ENCODE data around the gene SYT7.
"Not testable (repeated sequence)": the region's sequence is repeated elsewhere in the genome, so short reads cannot be mapped to it uniquely, and the experiment has no call there.

The SYT7 gene

DNA sequence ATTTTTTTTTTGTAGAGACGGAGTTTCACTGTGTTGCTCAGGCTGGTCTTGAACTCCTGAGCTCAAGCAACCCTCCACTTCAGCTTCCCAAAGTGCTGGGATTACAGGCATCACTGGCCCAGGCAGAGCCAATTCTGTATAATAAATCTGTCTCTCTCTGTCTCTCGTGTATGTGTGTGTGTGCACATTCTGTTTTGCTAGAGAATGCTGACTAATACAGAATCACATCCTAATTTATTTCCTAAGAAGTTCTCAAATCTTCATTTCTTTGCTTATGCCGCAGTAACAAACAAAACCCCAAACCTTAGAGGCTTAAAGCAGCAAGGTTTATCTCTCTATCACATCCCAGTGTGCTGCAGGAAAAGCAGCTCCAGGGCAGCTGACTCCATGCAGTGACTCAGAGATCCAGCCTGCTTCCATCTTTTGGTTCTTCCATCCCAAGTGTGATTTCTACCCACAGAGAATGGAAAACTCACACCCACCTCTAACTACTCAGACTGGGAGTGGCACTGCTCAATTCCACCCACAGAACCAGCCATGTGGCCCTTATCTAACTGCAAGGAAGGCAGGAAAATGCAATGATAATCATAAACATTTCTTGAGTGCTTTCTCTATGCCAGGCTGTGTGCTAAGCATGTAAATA, 107.4 kb downstream of the SYT7 start:
- DNase-seq = no peak

DNA sequence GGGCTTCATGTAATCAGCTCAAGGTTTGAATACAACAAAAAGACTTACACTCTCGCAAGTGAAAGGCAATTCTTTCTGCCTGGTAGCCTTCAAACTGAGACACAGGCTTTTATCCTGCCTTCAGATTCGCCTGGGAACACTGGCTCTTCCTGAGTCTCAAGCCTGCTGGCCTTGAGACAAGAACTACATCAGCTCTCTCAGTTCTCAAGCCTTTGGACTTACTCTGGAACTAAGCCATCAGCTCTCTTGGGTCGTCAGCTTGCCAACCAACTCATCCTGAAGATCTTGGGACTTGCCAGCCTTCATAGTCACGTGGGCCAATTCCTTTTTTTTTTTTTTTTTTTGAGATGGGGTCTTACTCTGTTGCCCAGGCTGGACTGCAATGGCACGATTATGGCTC, 108.0 kb downstream of the SYT7 start:
- no peak for DNase-seq

DNA sequence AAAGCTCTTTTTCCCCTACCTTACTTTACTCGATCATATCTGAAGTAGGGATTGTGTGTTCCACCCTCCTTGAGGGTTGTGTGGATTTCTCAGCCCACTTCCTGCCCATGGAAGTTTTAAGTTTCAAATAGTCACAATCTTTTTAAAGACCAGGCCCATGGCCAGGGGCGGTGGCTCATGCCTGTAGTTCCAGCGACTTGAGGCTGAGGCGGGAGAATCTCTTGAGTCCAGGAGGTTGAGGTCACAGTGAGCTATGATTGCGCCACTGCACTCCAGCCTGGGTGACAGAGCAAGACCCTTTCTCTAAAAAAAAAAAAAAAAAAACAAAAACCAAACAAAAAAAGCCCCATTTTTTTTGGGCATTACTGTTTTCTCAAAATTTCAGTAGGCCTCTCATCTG, 108.6 kb downstream of the SYT7 start:
- no peak for DNase-seq

DNA sequence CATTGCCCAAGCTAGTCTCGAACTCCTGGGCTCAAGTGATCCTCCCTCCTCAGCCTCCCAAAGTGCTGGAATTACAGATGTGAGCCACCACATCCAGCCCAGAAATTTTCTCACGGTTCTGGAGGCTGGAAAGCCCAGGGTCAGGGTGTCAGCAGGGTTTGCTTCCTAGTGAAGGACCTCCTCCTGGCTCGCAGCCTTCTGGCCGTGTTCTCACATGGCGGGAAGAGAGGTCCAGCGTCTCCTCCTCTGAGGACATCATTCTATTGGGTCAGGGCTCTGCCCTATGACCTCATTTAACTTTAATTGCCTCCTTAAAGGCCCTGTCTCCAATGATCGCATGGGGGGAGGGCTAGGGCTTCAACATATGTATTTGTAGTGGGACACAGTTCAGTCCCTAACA, 112.9 kb downstream of the SYT7 start:
- no peak for DNase-seq

- DNase-seq = not testable (repeated sequence)
Measured at GRCh38 chr11:61467602-61468001, 113.3 kb downstream of the SYT7 start.
